Bone marrow (tissue), 2 donors: ENCODE measurements around the gene IL7R.

Source experiments
- DNase-seq, 2 donors: peaks; one replicate each; lab custom pipeline; 2025; lab: John Stamatoyannopoulos, UW

Gene IL7R

GRCh38 chr5:35856765-35857351, at the start of gene IL7R:
Gene IL7R (plus strand): TSS chr5:35856891. CDS start chr5:35856978, 87 bp downstream.
- peak in 1 of 2 donors; percentile 46 for DNase-seq

GRCh38 chr5:35810601-35811000, 46.1 kb upstream of the IL7R start:
- DNase-seq, result no peak

GRCh38 chr5:35811108-35811741, 45.5 kb upstream of the IL7R start:
- no peak for DNase-seq

- no peak for DNase-seq
Measured at GRCh38 chr5:35813521-35813920, 43.2 kb upstream of the IL7R start.

- no peak for DNase-seq
Measured at GRCh38 chr5:35815089-35815936, 41.4 kb upstream of the IL7R start.

- no peak for DNase-seq
Measured at GRCh38 chr5:35816881-35817521, 39.7 kb upstream of the IL7R start.

- DNase-seq, result no peak
Measured at GRCh38 chr5:35819026-35819425, 37.7 kb upstream of the IL7R start.

GRCh38 chr5:35819668-35820067, 37.0 kb upstream of the IL7R start:
- no peak for DNase-seq

- DNase-seq, result peak in 1 of 2 donors; percentile 49
Measured at GRCh38 chr5:35820735-35821134, 36.0 kb upstream of the IL7R start.

- no peak for DNase-seq
Measured at GRCh38 chr5:35821513-35821912, 35.2 kb upstream of the IL7R start.

GRCh38 chr5:35822511-35822910, 34.2 kb upstream of the IL7R start:
- no peak for DNase-seq

GRCh38 chr5:35823347-35824098, 33.2 kb upstream of the IL7R start:
- DNase-seq, result no peak

GRCh38 chr5:35826056-35826455, 30.6 kb upstream of the IL7R start:
- no peak for DNase-seq

GRCh38 chr5:35826554-35826953, 30.1 kb upstream of the IL7R start:
- no peak for DNase-seq

- DNase-seq, result no peak
Measured at GRCh38 chr5:35828082-35828598, 28.6 kb upstream of the IL7R start.

GRCh38 chr5:35830587-35830986, 26.1 kb upstream of the IL7R start:
- no peak for DNase-seq

GRCh38 chr5:35832762-35833161, 23.9 kb upstream of the IL7R start:
- no peak for DNase-seq

- no peak for DNase-seq
Measured at GRCh38 chr5:35833224-35833623, 23.5 kb upstream of the IL7R start.

- DNase-seq, result no peak
Measured at GRCh38 chr5:35835796-35836742, 20.6 kb upstream of the IL7R start.

GRCh38 chr5:35838370-35839042, 18.2 kb upstream of the IL7R start:
- DNase-seq, result no peak
